ENCODE measurements around the gene FIBCD1.

The FIBCD1 gene

DNA sequence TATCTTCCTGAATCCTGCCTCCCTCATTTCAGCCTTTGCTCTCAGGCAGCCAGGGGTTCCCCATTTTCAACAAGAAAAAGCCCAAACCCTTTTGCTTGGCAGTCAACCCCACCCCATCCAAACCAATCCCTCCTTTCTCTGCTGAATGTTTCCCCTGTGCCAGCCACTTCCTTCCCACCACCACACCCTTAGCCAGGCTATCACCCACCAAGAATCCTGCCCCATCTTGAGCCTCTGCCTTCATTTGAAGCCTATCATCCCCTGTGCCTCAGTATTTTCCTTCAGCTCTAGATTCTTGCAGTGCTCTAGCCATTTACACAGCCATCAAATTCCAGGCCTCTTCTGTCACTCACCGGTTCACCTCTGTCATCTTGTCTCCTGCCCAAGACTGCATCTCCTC, 15.3 kb upstream of the FIBCD1 start:
- TF ChIP-seq, protein P1, sequence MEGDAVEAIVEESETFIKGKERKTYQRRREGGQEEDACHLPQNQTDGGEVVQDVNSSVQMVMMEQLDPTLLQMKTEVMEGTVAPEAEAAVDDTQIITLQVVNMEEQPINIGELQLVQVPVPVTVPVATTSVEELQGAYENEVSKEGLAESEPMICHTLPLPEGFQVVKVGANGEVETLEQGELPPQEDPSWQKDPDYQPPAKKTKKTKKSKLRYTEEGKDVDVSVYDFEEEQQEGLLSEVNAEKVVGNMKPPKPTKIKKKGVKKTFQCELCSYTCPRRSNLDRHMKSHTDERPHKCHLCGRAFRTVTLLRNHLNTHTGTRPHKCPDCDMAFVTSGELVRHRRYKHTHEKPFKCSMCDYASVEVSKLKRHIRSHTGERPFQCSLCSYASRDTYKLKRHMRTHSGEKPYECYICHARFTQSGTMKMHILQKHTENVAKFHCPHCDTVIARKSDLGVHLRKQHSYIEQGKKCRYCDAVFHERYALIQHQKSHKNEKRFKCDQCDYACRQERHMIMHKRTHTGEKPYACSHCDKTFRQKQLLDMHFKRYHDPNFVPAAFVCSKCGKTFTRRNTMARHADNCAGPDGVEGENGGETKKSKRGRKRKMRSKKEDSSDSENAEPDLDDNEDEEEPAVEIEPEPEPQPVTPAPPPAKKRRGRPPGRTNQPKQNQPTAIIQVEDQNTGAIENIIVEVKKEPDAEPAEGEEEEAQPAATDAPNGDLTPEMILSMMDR (IDR thresholded peaks at IDR 0.05; ENCODE audit: low read depth, low read length): no peak
- H3K4me3 ChIP-seq (replicated peaks in 1 of 2; ENCODE audit: low read depth in 2 of 2, low read length in 2 of 2): no peak overlapping the region
- DNase-seq (ENCODE audit: low read depth in 2 of 2): no peak

DNA sequence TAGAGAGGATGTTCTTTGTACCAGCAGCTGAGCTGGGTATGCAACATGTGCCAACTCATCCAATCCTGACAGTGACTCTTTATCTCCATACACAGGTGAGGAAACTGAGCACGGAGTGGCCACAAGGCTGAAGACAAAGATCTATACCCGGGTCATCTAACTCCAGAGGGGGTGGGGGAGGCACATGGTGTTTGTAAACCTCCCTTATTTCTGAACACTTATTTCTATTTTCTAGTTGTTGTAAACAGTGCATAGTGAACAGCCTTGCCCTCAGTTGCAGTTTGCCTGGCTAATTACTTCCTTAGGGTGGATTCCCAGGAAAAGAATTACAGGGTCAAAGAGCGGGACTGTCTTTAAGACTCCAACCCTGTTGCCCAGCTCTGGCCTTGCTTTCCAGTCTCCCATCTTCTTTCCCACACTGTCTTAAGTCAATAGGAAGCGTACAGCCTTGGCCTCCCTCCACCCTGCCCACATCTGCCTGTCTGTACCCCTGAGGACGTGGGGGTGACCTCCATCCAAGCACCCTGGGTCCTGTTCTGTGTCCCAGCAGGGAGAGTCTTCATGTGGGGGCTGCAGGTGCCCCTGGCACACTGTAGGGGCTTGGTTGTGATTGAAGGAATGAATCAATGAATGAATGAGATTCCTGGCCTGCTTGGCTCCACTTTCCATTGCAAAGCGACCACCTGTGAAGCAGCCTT, 13.2 kb upstream of the FIBCD1 start:
- H3K4me3 ChIP-seq (replicated peaks in 1 of 2; ENCODE audit: low read depth in 2 of 2, low read length in 2 of 2): no peak overlapping the region
- DNase-seq (ENCODE audit: low read depth in 2 of 2): no peak
- TF ChIP-seq, protein P1 (IDR thresholded peaks at IDR 0.05; ENCODE audit: low read depth, low read length): no peak

DNA sequence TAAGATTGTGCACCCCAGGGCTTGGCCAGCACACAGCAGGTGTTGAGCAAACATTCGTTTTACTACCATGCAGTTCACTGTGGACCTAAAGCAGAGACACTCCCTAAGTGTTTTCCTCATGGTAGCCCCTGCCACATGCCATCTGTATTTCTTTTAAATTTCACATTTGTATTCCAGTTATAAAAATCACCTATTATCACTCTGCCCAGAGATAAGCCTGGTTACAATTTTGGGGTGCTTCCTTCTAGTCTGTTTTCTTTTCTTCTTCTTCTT, 10.9 kb upstream of the FIBCD1 start:
- no peak for DNase-seq (ENCODE audit: low read depth in 2 of 2)
- no peak overlapping the region for H3K4me3 ChIP-seq (replicated peaks in 1 of 2; ENCODE audit: low read depth in 2 of 2, low read length in 2 of 2)
- TF ChIP-seq, protein P1 (IDR thresholded peaks at IDR 0.05; ENCODE audit: low read depth, low read length): no peak

DNA sequence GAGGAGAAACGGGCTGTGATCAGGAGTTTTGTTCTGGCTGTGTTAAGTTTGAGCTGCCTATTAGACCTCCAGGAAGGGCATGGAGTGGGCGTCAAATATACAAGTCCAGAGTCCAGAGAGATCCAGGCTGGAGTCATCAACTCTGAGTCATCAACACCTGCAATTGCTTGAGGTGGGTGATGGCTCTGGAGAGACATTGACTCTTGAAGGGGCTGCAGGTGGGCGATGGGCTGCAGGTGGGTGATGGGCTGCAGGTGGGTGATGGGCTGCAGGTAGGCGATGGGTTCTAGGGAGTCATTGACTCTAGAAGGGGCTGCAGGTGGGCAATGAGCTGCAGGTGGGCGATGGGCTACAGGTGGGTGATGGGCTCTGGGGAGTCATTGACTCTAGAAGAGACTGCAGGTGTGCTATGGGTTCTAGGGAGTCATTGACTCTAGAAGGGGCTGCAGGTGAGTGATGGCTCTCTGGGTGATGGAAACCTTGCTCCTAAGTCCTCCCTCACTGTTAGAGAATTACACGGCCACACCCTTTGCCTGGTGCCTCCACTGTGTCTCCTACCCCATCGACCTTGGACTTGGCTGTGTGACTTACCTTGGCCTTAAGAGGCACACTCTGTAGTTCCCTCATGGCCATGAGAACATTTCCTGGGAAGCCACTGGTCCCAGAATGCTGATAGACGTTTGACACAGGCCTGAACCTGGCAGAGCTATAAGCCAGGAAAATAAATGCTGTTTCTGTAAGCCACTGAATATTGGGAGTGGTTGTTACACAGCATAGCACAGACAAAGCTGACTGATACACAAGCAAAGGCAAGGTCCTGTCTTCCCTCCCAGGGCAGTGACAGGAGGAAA, 10.4 kb upstream of the FIBCD1 start:
- DNase-seq (ENCODE audit: low read depth in 2 of 2): no peak
- H3K4me3 ChIP-seq (replicated peaks in 1 of 2; ENCODE audit: low read depth in 2 of 2, low read length in 2 of 2): no peak overlapping the region
- TF ChIP-seq, protein P1 (IDR thresholded peaks at IDR 0.05; ENCODE audit: low read depth, low read length): no peak

DNA sequence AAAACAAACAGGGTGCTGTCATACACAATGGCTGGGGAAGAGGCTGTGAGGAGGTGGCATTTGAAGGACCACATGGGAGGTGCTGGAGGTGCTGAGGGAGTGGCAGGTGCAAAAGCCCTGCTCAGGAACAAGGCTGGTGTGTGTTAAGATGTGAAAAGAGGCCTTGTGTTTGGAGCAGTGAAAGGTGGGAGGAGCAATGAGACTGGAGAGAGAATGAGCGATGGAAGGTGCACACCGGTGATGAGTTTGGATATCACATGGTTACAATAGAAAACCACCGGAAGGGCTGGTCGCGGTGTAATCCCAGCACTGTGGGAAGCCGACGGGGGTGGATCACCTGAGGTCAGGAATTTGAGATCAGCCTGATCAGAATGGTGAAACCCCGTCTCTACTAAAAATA, 9.2 kb upstream of the FIBCD1 start:
- no peak for DNase-seq (ENCODE audit: low read depth in 2 of 2)
- TF ChIP-seq, protein P1 (IDR thresholded peaks at IDR 0.05; ENCODE audit: low read depth, low read length): no peak
- H3K4me3 ChIP-seq (replicated peaks in 1 of 2; ENCODE audit: low read depth in 2 of 2, low read length in 2 of 2): no peak overlapping the region

DNA sequence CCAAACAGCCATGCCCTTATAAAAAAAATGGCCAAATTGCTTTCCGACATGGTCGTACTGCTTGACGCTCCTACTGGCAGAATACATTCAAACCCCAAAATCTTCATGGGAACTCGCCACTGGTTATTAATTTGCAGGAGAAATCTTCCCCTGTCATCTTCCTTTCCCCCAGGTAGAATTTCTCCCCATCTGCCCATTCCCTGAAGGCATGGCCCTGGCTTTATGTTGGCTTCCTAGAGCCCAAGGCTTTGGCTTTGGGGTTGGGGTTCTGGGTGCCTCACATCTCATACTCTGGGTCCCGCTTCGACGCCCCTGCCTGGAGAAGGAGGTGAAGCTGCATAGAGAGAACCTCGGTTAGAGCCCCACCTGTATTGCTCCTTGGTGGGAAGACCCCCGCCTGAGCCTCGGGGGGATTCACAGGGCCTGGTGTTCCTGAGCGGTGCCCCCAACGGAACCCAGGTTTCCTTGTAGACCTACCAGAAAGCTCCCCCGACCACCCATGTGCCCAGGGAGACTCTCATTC, 8.6 kb upstream of the FIBCD1 start:
- DNase-seq (ENCODE audit: low read depth in 2 of 2): no peak
- no peak overlapping the region for H3K4me3 ChIP-seq (replicated peaks in 1 of 2; ENCODE audit: low read depth in 2 of 2, low read length in 2 of 2)
- TF ChIP-seq, protein P1 (IDR thresholded peaks at IDR 0.05; ENCODE audit: low read depth, low read length): no peak

All from cardiac fibroblast (primary cell).